ENCODE data around the gene OR5M11. TPM values are rescaled to one million over a fixed set of nuclear protein-coding genes. Genes with fewer than 3 reads are reported as not detected.

The OR5M11 gene
- total and polyA plus RNA-seq, 2 experiments from 2014 or later = not detected

DNA sequence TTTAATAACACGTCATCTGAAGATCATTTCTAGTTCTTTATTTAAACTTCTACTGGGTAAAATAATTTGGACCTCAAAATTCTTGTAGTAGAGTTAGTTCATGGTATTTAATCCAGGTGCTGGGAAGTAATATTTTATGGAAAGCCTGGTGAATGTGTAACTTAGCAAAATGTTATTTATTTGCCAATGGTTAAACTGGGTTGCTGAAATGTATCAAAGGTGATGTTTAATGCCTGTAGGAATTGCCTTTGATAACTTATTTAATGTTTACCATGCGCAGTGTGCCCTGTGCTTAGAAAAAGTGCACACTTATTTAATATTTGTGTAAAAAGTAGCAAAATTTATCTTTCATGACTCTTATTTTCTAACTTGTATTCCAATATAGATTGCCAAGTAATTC is 11.2 kb downstream of the OR5M11 start:
- no peak overlapping the region for H3K27ac ChIP-seq
- WGBS (ENCODE audit: low lambda C conversion rate, missing lambda C conversion rate) = 92% methylated on average over 2 of the region's 2 CpGs
- peak overlapping the region; percentile 21 for H3K4me2 ChIP-seq
- no peak overlapping the region for H2AFZ ChIP-seq
- no peak for DNase-seq (ENCODE audit: low spot score)
- no peaks in the 10 kb centered on the region for H4K20me1 ChIP-seq (ENCODE audit: insufficient read depth, poor library complexity, severe bottlenecking)
- TF ChIP-seq EZH2phosphoT487 (IDR thresholded peaks at IDR 0.05; ENCODE audit: low read depth, severe bottlenecking, unreplicated experiment) (no peak), EZH2 (IDR thresholded peaks at IDR 0.05; ENCODE audit: borderline replicate concordance) (no peak)
- TF ChIP-seq, protein P1, sequence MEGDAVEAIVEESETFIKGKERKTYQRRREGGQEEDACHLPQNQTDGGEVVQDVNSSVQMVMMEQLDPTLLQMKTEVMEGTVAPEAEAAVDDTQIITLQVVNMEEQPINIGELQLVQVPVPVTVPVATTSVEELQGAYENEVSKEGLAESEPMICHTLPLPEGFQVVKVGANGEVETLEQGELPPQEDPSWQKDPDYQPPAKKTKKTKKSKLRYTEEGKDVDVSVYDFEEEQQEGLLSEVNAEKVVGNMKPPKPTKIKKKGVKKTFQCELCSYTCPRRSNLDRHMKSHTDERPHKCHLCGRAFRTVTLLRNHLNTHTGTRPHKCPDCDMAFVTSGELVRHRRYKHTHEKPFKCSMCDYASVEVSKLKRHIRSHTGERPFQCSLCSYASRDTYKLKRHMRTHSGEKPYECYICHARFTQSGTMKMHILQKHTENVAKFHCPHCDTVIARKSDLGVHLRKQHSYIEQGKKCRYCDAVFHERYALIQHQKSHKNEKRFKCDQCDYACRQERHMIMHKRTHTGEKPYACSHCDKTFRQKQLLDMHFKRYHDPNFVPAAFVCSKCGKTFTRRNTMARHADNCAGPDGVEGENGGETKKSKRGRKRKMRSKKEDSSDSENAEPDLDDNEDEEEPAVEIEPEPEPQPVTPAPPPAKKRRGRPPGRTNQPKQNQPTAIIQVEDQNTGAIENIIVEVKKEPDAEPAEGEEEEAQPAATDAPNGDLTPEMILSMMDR (IDR thresholded peaks at IDR 0.05; ENCODE audit: poor library complexity) = no peak
- no peaks in the 10 kb centered on the region for H3K9me2 ChIP-seq (replicated peaks; ENCODE audit: insufficient read depth)
- no peaks in the 10 kb centered on the region for H3K4me1 ChIP-seq (ENCODE audit: insufficient read depth)
- H3K27me3 ChIP-seq = no peaks in the 10 kb centered on the region
- no peaks in the 10 kb centered on the region for H3K36me3 ChIP-seq (replicated peaks; ENCODE audit: insufficient read depth, low read depth)
- H3K4me3 ChIP-seq = no peak overlapping the region
- no peaks in the 10 kb centered on the region for H3K9me3 ChIP-seq (ENCODE audit: low read depth)
- H3K79me2 ChIP-seq = no peaks in the 10 kb centered on the region

- Histone ChIP-seq H2AFZ (no peak overlapping the region), H3K4me1 (ENCODE audit: insufficient read depth) (no peaks in the 10 kb centered on the region), H4K20me1 (ENCODE audit: insufficient read depth, poor library complexity, severe bottlenecking) (no peaks in the 10 kb centered on the region), H3K27me3 (no peaks in the 10 kb centered on the region), H3K36me3 (replicated peaks; ENCODE audit: insufficient read depth, low read depth) (no peaks in the 10 kb centered on the region), H3K27ac (no peak overlapping the region), H3K79me2 (no peaks in the 10 kb centered on the region), H3K9me3 (ENCODE audit: low read depth) (no peaks in the 10 kb centered on the region), H3K9me2 (replicated peaks; ENCODE audit: insufficient read depth) (no peaks in the 10 kb centered on the region), H3K4me2 (no peak overlapping the region), H3K4me3 (no peak overlapping the region)
- 64% methylated on average over 5 of the region's 5 CpGs for WGBS (ENCODE audit: low lambda C conversion rate, missing lambda C conversion rate)
- TF ChIP-seq, protein P1 (IDR thresholded peaks at IDR 0.05; ENCODE audit: poor library complexity) = peak; percentile 18
- TF ChIP-seq EZH2 (IDR thresholded peaks at IDR 0.05; ENCODE audit: borderline replicate concordance) = no peak
- DNase-seq (ENCODE audit: low spot score) = peak; percentile 14
Observed at GRCh38 chr11:56522008-56522407, 21.0 kb downstream of the OR5M11 start.

DNA sequence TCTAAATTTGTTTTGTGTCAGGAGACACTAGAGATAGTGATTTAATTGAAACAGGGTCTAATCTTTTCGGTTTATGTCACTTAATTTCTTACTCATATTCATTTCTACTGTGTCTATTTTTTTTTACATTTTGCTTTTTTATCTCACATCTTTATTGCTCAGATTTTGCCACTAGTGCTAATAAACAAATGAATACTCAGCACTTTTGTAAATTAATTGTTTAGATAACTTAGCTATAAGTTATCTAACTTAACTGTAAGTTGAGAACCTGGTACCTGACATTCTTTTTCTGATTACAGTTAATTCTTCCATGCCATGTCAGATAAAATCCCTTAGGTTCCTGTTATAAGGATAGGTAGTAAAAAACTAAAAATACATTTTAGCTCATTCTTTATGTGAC is 29.8 kb downstream of the OR5M11 start:
- no peaks in the 10 kb centered on the region for H3K79me2 ChIP-seq
- TF ChIP-seq EZH2 (IDR thresholded peaks at IDR 0.05; ENCODE audit: borderline replicate concordance) = no peak
- TF ChIP-seq, protein P1 (IDR thresholded peaks at IDR 0.05; ENCODE audit: poor library complexity) = no peak
- no peak for TF ChIP-seq EZH2phosphoT487 (IDR thresholded peaks at IDR 0.05; ENCODE audit: low read depth, severe bottlenecking, unreplicated experiment)
- WGBS (ENCODE audit: low lambda C conversion rate, missing lambda C conversion rate) = 97% methylated on average over 1 of the region's 1 CpG
- H3K27me3 ChIP-seq = no peaks in the 10 kb centered on the region
- no peaks in the 10 kb centered on the region for H3K9me2 ChIP-seq (replicated peaks; ENCODE audit: insufficient read depth)
- no peak overlapping the region for H3K4me2 ChIP-seq
- no peaks in the 10 kb centered on the region for H3K9me3 ChIP-seq (ENCODE audit: low read depth)
- H3K4me3 ChIP-seq = no peak overlapping the region
- no peak overlapping the region for H2AFZ ChIP-seq
- DNase-seq (ENCODE audit: low spot score) = no peak
- no peaks in the 10 kb centered on the region for H4K20me1 ChIP-seq (ENCODE audit: insufficient read depth, poor library complexity, severe bottlenecking)
- no peaks in the 10 kb centered on the region for H3K36me3 ChIP-seq (replicated peaks; ENCODE audit: insufficient read depth, low read depth)
- H3K27ac ChIP-seq = no peak overlapping the region
- H3K4me1 ChIP-seq (ENCODE audit: insufficient read depth) = no peaks in the 10 kb centered on the region

DNA sequence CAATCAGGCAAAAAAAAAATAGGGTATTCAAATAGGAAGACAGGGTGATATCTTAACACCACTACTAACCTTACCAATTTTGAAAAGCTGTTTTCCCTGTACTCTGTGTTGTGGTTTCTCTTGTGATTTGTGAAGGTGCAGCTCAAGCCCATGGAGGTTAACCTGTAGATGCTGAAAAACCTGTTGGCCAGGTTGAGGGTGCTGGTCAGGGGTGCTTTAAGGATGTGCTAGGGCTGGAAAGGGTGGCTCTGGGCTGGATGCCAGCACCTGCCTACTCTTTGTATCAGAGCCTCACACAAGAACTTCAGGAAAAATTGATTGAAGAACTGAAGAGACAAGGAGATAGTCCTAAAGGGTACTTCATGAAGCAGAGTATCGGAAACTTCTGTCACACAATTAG is 33.6 kb downstream of the OR5M11 start:
- TF ChIP-seq, protein P1 (IDR thresholded peaks at IDR 0.05; ENCODE audit: poor library complexity) = no peak
- TF ChIP-seq EZH2 (IDR thresholded peaks at IDR 0.05; ENCODE audit: borderline replicate concordance) (no peak), EZH2phosphoT487 (IDR thresholded peaks at IDR 0.05; ENCODE audit: low read depth, severe bottlenecking, unreplicated experiment) (no peak)
- Histone ChIP-seq H3K4me3 (no peak overlapping the region), H3K27ac (no peak overlapping the region), H3K36me3 (replicated peaks; ENCODE audit: insufficient read depth, low read depth) (no peaks in the 10 kb centered on the region), H3K27me3 (no peaks in the 10 kb centered on the region), H3K79me2 (no peaks in the 10 kb centered on the region), H3K4me2 (no peak overlapping the region), H3K9me2 (replicated peaks; ENCODE audit: insufficient read depth) (no peaks in the 10 kb centered on the region), H3K4me1 (ENCODE audit: insufficient read depth) (no peaks in the 10 kb centered on the region), H2AFZ (no peak overlapping the region), H3K9me3 (ENCODE audit: low read depth) (no peaks in the 10 kb centered on the region), H4K20me1 (ENCODE audit: insufficient read depth, poor library complexity, severe bottlenecking) (no peaks in the 10 kb centered on the region)
- no peak for DNase-seq (ENCODE audit: low spot score)
- WGBS (ENCODE audit: low lambda C conversion rate, missing lambda C conversion rate) = 100% methylated on average over 1 of the region's 1 CpG
